Activated T-cell treated with anti-CD3 and anti-CD28 coated beads, Interleukin-2, amount 50 U/mL, for 72 hours (primary cell): ENCODE measurements around the gene PEX16. TPM values are rescaled to one million over a fixed set of nuclear protein-coding genes. Genes with fewer than 3 reads are reported as not detected.

ENCODE experiments used
- ATAC-seq, 2 donors: fragments of 150-1000 bp; cut with Tn5 transposase; replicated peaks in 1 of 2; 2 replicates each; pipeline ENCODE4 v1.10.0; 2021; ENCODE audit warnings: moderate library complexity in 2 of 2, mild to moderate bottlenecking in 1 of 2
- DNase-seq, 2 donors: peaks; one replicate each; pipeline ENCODE4 v3.0.0; 2021 to 2022; ENCODE audit warnings: mixed read lengths in 1 of 2
- H3K27ac Mint-ChIP-seq: one replicate; pipeline ENCODE4 v1.8.0; 2022; ENCODE audit warnings: mild to moderate bottlenecking, moderate library complexity, mixed read lengths
- H3K27me3 Mint-ChIP-seq: one replicate; pipeline ENCODE4 v1.8.0; 2022; ENCODE audit warnings: low read depth, mixed read lengths
- H3K36me3 Mint-ChIP-seq, 2 donors: one replicate each; pipeline ENCODE4 v1.8.0; 2022; ENCODE audit warnings: mixed read lengths in 2 of 2, mild to moderate bottlenecking in 1 of 2; ENCODE audit not compliant: insufficient read depth in 2 of 2
- H3K4me1 Mint-ChIP-seq: one replicate; pipeline ENCODE4 v1.8.0; 2022; ENCODE audit warnings: low read depth, mixed read lengths
- H3K4me3 Mint-ChIP-seq, 2 donors: one replicate each; pipeline ENCODE4 v1.8.0; 2022; ENCODE audit warnings: mild to moderate bottlenecking in 2 of 2, mixed read lengths in 2 of 2, moderate library complexity in 2 of 2
- H3K9me3 Mint-ChIP-seq, 2 donors: one replicate each; pipeline ENCODE4 v1.8.0; 2022; ENCODE audit warnings: mixed read lengths in 2 of 2
- total RNA-seq, 2 donors: library from RNA; stranded (reverse); gene quantifications; one replicate each; pipeline ENCODE4 v1.2.3, GENCODE V29; 2022

The PEX16 gene
- total RNA-seq, 2 donors from 2014 or later: 42.5 to 46.8 TPM

GRCh38 chr11:45936511-45937054, 18.9 kb upstream of the PEX16 start:
- H3K4me1 Mint-ChIP-seq: peaks cover 4% of the 10 kb centered on the region
- peaks cover 0 to 2% of the 10 kb centered on the region in 2 donors for H3K36me3 Mint-ChIP-seq
- H3K4me3 Mint-ChIP-seq: no peak overlapping the region
- H3K9me3 Mint-ChIP-seq: no peaks in the 10 kb centered on the region
- H3K27me3 Mint-ChIP-seq: no peaks in the 10 kb centered on the region
- DNase-seq: no peak
- no peak for ATAC-seq
- peak overlapping the region; percentile 8 for H3K27ac Mint-ChIP-seq

DNA sequence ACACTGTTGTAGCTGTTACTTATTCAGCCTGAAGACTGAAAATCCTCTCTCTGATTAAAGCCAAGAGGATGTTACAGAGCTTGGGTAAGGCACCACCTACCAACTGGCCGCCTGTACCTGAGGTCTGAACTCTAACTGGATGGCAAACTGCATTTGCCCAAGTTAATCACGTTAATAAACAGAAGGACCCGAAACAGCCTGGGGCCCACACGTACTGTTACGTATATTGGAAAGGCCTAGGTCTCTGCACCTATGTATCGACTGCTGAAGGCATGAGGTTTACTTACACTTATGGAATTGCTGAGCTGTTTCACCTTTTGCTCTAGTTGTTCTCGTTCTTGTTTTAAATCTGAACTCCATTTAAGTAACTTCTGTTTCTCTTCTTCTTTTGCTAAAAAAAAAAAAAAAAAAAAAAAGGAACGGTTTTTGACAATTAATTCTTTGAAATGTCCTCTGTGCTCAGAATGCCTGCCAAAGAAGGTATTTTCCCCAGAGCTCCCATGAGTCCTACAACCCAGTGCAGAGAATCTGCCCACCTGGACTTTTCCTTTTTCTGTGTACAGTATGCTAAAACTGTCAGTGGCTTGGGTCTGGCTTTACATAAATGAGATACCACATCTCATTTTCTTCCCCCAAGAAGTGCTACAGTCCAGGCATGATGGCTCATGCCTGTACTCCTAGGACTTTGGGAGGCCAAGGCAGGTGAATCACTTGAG, 17.8 kb upstream of the PEX16 start:
- DNase-seq (no peak), ATAC-seq (no peak)
- Mint-ChIP-seq H3K4me3 (no peak overlapping the region), H3K27ac (no peak overlapping the region), H3K27me3 (no peaks in the 10 kb centered on the region), H3K9me3 (no peaks in the 10 kb centered on the region), H3K36me3 (peaks cover 0 to 2% of the 10 kb centered on the region in 2 donors), H3K4me1 (peaks cover 6% of the 10 kb centered on the region)

DNA sequence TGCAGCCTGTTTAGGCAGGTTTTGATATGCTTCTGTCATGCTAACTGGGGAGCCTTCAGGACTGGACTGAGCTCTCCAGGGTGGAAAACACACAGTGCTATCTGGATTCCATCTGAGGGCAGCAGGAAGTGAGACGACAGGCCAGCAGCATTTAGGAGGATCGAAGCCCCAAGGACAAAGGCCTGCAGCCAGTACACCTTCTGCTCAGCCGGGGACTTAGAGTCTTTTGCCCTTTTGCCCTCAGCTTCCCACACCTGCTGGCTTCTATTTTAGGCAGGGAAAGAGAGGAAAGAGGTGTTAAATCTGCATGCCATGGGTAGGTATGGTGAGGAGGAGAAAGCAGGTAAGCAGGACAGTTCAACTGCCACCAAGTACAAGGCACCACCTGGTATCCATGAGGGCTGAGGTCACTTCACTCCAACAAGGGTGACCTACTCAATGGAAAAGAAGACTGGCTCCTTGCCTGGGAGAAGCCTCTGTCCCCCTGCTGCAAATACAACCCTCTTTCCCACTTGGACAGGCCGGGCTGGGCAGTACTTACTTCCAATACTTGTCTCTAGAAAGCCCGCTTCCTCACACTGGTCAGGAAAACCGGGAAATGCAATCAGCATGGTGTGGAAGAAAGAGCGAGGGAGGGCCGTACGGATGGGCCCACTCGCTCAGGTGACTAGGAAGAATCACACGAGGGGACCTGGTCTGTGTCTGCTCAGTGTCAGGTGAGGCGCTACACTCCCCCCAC, 17.1 kb upstream of the PEX16 start:
- Mint-ChIP-seq H3K4me3 (no peak overlapping the region), H3K9me3 (no peaks in the 10 kb centered on the region), H3K27ac (no peak overlapping the region), H3K27me3 (no peaks in the 10 kb centered on the region), H3K4me1 (peaks cover 14% of the 10 kb centered on the region), H3K36me3 (peaks cover 0 to 2% of the 10 kb centered on the region in 2 donors)
- DNase-seq: no peak
- ATAC-seq: no peak

- Mint-ChIP-seq H3K9me3 (no peaks in the 10 kb centered on the region), H3K27me3 (no peaks in the 10 kb centered on the region), H3K36me3 (peaks cover 0 to 2% of the 10 kb centered on the region in 2 donors), H3K27ac (no peak overlapping the region), H3K4me3 (no peak overlapping the region), H3K4me1 (peaks cover 16% of the 10 kb centered on the region)
- DNase-seq (no peak), ATAC-seq (no peak)
Observed at GRCh38 chr11:45933846-45934579, 16.3 kb upstream of the PEX16 start.

DNA sequence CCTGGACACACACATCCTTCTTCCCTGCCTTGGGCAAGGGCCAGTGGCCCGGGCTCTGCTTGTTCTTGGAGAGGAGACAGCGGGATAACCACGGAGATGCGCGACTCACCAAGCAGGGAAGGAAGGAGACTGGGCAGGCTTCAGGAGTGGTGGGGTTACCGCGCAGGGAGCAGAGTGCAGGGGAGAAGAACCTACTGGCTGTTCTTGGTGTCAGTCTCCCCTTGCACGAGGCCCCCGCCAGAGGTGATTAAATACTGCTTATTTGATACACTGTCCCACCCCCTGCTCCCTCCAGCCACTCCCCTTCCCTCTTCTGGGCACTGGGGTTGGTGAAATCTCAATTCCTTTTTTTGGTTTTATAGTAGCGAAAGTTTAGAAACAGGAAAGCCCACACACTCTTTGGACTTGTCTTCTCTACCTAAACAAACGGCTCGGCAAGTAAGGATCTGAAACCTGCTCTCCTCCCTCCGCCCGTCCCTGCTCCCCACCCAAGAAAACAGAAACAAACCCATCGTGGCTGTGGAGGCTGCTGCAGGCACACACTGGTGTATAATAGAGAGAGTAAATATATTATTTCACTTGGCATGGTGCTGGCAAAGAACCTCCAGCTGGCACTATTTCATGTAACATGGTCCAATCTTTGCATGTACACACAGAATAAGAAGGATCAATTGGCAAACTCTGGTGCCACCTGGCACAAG, 15.6 kb upstream of the PEX16 start:
- ATAC-seq (no peak), DNase-seq (no peak)
- no peak overlapping the region for H3K4me3 Mint-ChIP-seq
- no peaks in the 10 kb centered on the region for H3K36me3 Mint-ChIP-seq
- no peaks in the 10 kb centered on the region for H3K9me3 Mint-ChIP-seq
- H3K4me1 Mint-ChIP-seq: peaks cover 16% of the 10 kb centered on the region
- no peak overlapping the region for H3K27ac Mint-ChIP-seq
- H3K27me3 Mint-ChIP-seq: no peaks in the 10 kb centered on the region

DNA sequence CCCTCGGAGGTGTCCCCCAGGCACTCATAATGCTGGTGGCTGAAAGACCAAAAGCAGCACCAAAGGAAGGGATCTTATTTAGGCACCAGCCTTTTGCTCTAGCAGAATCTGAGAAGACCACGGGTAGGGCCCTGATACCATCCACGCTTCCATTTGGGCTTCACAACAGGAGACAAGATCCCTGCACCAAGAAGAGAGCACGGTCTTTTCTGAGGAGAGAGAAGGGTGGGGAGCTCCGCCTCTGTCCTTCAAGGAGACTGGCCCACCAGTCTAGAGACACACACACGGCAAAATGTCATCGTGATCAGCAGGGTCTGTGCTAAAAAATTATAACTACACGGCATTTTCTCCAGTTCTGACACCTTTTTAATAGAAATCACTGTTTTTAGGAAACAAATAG, 14.5 kb upstream of the PEX16 start:
- Mint-ChIP-seq H3K4me3 (no peak overlapping the region), H3K27ac (no peak overlapping the region), H3K36me3 (no peaks in the 10 kb centered on the region), H3K9me3 (no peaks in the 10 kb centered on the region), H3K27me3 (no peaks in the 10 kb centered on the region), H3K4me1 (peaks cover 16% of the 10 kb centered on the region)
- no peak for DNase-seq
- ATAC-seq: no peak

- no peak overlapping the region for H3K27ac Mint-ChIP-seq
- H3K4me3 Mint-ChIP-seq: no peak overlapping the region
- H3K9me3 Mint-ChIP-seq: no peaks in the 10 kb centered on the region
Observed at GRCh38 chr11:45931739-45932138, 14.1 kb upstream of the PEX16 start.

DNA sequence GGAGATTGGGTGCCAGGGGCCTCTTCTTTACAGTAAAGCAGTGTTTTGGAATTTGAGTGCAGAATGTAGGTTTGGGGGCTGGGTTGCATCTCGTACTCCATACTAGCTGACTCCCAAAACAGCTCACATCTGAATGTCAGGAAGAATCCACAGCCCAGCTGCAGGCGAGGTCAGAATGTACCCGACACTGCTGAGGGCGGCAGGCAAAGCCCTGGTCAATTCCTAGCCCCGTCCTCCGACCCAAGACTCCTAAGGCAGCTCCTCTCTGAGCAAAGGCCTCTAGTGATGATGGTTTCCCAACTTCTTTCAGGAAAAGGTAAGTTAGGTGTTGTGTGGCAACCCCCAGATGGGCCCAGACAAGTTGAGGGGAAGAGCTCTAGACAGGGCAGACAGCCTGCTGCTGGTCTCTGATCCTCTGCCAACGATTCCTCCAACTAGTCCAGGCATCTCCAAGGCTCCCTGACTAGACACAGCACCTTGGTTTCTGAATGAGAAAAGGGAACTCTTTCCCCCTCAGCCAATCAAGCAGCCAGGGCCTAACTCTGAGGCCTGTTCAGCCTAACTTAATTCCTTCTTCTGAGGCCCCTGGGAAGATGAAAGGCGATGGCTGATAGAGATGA, 13.4 kb upstream of the PEX16 start:
- H3K4me3 Mint-ChIP-seq: no peak overlapping the region

More at GRCh38 chr11:45931739-45932138, 14.1 kb upstream of the PEX16 start:
- Mint-ChIP-seq H3K27me3 (no peaks in the 10 kb centered on the region), H3K4me1 (peaks cover 16% of the 10 kb centered on the region), H3K36me3 (no peaks in the 10 kb centered on the region)
- DNase-seq (no peak), ATAC-seq (no peak)

DNA sequence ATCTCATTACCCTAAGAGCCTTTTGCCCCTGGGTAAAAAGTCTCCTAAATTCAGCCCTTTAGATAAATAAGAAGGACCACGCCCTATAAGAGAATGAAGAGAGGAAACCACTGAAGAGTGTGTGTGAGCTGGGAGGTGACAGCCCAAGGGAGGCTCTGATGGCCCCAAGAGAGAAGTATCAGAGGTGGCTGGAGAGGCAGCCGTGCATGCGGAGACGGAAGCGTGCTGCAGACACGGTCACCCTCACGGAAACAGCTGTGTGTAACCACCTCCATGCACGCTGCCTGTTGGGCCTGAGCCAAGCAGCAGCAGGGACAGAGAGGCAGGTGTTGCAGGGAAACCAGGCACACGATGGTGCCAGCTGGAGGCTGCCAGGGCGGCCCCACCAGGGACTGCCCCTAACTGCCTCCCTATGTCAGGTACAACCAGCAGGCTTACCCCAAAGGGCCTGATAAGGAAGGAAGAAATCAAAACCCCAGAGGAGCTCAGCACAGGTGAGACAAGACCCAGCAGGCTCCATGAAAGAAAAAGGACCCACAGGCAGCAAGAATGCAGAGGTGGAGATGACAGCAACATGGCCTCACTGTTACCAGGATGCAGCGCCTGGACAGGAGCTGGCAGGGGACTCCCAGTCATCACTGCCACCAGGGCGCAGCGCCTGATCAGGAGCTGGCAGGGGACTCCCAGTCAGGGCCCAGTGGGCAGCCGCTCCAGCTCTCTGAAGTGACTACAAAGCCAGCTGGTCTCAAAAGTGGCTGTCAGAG, 12.5 kb upstream of the PEX16 start:
- Mint-ChIP-seq H3K27ac (peak overlapping the region; percentile 70), H3K27me3 (no peaks in the 10 kb centered on the region), H3K4me3 (peak overlapping the region; percentile 10 to 57), H3K9me3 (no peaks in the 10 kb centered on the region), H3K4me1 (peaks cover 16% of the 10 kb centered on the region), H3K36me3 (no peaks in the 10 kb centered on the region)
- ATAC-seq: peak; percentile 64 to 70
- DNase-seq: peak; percentile 25 to 37

More for the DNA sequence above, 13.4 kb upstream of the PEX16 start:
- no peak for ATAC-seq
- no peaks in the 10 kb centered on the region for H3K27me3 Mint-ChIP-seq
- DNase-seq: no peak
- no peaks in the 10 kb centered on the region for H3K9me3 Mint-ChIP-seq
- no peaks in the 10 kb centered on the region for H3K36me3 Mint-ChIP-seq
- peaks cover 16% of the 10 kb centered on the region for H3K4me1 Mint-ChIP-seq
- peak overlapping the region; percentile 1 for H3K27ac Mint-ChIP-seq

DNA sequence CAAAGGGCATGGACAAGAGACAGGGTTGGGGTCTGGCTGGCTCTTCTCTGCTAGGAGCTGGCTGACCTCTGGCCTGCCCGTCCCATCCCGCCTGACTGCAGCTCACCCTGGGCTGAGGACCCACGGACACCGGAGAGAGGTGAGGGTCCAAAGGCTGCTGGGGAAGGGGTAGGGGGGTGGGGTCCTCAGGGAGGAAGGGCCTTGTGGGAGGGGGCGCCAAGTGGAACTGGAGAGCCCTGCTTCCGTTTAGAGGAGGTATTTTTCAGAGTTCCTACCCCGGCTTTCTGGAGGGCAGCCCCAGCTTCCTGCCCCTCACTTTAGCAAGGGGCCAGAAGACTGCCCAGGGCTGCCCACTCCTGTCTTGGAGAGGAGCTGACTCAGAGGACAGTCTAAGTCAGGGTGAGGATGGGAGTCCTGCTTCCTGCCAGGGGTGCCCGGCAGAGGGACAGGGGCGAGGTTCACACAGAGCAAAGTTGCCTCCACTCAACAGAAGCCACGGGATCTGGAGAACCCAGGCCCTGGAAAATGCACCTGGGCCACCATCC, 11.9 kb upstream of the PEX16 start:
- ATAC-seq (peak; percentile 22 to 36), DNase-seq (no peak)
- peak overlapping the region; percentile 70 for H3K27ac Mint-ChIP-seq
- H3K4me3 Mint-ChIP-seq: peak overlapping the region; percentile 10 to 57
- H3K4me1 Mint-ChIP-seq: peaks cover 16% of the 10 kb centered on the region
- no peaks in the 10 kb centered on the region for H3K36me3 Mint-ChIP-seq
- peaks cover 1% of the 10 kb centered on the region for H3K27me3 Mint-ChIP-seq
- H3K9me3 Mint-ChIP-seq: no peaks in the 10 kb centered on the region

DNA sequence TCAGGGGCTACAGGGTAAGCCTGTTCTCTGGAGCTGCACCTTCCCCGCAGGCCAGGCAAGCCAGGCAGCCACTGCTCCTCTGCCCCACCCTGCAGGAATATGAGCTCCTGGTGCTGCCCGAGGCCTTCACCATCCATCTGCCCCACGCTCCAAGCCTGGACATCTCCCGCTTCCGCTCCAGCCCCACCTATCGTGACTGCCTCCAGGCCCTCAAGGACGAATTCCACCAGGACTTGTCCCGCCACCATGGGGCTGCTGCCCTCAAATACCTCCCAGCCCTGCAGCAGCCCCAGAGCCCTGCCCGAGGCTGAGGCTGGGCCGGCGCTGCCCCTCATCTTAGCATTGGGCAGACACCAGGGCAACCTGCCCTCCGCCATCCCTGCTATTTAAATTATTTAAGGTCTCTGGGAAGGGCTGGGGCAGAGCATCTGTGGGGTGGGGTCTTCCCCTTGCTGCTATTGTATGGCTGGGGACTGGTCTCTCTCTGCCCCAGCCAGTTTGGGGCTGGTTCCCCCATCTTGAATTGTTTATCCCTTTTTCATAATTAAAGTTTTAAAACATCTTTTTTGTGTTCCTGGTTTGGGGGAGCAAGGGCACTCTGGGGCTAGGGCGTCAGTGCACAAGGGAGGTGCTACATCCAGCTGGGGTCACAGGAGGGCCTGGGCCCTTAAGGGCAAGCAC, 11.0 kb upstream of the PEX16 start:
- Mint-ChIP-seq H3K9me3 (no peaks in the 10 kb centered on the region), H3K27ac (no peak overlapping the region), H3K4me1 (peaks cover 16% of the 10 kb centered on the region), H3K4me3 (no peak overlapping the region), H3K27me3 (peaks cover 8% of the 10 kb centered on the region), H3K36me3 (no peaks in the 10 kb centered on the region)
- ATAC-seq (no peak), DNase-seq (no peak)
